ENCODE results near the gene NCAPG.

NCAPG gene

DNA sequence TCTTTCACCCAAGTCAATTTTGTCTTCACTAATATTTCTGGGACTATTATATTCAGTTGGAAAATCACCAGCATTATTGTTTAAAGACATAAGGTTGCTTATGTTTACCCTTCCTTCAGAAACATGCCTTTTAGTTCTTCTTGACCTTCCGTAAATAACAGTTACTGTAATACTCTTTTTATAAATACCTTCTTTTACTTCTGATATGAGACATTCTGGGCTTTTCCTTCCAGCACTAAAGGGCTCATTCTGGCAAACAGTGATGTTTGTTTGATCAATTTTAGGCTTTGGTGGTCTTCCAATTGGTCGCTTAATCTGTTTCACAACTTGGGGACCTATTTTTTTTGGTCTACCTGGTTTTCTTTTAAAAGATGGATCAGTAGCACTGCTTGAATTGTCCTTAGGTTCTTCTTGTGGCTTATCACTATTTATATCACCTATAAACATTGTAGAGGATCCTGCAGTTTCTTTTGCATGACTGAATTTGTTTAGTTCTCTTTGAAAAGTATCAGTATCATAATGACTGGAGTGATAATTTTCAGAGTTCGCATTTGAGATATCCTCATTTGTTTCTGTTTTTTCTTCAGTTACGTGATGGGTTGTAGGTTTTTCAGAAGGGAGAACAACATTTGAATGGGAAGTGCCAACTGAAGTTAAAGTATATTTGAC lies 64.8 kb downstream of the NCAPG start:
- no peak for DNase-seq

DNA sequence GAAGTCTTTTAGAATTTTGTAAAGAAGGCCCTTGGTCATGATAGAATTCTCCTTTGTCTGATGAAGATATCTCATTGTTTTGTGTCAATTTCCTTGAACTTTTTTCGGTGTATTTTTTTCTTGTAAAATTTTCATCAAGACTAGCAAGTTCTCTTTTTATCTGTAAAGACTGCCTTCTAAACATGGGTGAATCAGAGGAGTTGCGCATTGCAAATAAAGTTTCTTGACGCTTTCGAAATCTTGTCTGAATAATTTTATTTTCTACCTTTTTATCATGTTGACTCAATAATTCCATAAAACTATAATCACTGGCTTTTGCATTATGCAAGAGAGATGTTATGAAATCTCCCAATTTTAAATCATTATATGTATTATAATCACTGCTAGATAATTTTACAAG lies 66.2 kb downstream of the NCAPG start:
- DNase-seq: no peak

DNA sequence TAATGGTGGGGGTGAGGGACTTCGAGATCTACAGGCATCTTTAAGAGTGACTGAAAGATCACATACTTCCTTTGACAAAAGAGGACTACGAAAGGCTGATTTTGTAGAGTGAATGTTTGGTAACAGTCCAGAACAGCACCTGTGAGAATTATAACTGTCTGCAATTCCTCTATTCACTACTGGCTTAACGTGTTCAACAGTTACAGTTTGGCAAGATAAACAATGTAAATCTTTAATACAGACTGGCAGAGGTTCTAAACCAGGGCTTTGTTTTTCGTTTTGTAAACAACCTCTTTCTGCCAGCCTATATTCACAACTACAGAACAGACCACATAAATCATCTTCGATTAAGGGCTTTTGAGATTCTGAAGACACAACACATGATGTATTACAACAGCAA lies 66.9 kb downstream of the NCAPG start:
- DNase-seq: no peak

DNA sequence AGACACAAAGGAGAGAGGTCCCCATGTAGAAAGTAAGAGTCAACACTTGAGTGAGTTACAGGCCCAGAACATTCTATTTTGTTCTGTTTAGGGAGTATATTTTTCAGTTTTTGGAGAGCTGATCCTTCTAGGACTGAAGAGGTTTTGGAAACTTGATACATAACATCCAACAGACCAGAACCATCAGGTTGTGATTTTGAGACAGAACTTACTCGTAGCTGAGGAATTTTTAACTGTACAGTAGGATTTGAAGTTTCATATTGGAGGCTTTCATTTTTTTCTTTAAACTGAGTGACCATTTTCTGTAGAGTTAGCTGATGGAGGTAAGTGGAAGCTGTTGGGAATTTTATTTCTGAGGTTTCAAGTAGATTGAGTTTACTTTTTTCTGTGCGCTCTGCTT lies 73.3 kb downstream of the NCAPG start:
- no peak for DNase-seq

DNA sequence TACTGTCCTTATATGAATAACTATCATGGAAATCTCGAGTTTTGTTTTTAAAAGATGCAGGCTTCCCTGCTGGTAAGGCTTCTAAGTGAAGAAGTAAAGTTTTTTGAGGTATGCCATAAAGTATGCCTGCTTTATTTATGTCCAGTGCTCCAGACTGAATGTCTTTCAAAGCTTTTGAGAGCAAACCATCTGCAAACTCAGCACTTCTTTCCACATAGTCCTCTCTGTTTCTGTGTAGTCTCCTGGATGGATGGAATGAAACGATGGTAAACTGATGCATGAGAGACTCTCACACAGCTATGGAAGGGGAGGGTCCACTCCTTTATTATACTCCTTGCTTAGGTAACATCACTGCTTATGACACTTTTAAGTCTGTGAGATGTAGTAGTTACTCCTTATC lies 73.7 kb downstream of the NCAPG start:
- DNase-seq: no peak

DNA sequence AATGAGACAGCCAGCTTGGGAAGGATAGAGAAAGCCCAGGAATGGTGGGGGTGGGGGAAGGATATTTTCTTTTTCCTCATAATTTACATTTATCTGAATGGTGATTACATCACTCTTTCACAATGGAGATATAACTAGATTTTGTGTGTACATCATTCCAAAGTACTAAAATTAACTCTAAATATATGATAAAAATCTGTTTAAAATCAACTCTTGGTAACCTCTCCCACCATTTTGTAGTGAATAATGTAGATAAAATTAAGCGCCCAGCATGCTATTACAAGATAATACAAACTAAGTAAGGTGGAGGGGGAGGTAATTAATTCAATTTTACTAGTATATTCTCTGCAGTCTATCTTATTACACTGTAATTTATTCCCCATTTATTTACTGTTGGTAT lies 78.9 kb downstream of the NCAPG start:
- no peak for DNase-seq

DNA sequence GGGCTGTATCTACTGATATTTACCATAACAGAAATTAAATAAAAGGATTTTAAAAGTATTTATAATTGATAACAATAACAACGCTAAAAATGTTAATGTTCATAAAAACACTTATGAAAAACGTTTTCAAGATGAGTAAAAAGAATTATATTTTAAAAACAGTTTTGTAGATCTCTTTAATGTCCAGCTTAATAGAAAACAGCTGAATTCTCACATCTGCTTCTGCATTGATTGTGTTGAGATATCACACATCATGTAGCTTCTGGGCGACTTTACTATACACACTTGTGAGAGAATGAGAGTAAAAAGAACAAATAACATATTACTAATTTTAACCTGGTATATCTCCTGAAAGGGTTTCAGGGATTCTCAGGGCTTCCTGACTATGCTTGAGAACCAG lies 83.6 kb downstream of the NCAPG start:
- no peak for DNase-seq
